ENCODE measurements around the gene TRAF5.
"Not testable (repeated sequence)": the region's sequence is repeated elsewhere in the genome, so short reads cannot be mapped to it uniquely, and the experiment has no call there.

The TRAF5 gene

GRCh38 chr1:211326528-211327345, at the start of gene TRAF5:
Gene TRAF5 (plus strand): TSS chr1:211326833. CDS start chr1:211353240, 26,407 bp downstream.
- peak in 1 of 2 experiments; percentile 16 for DNase-seq

- no peak for DNase-seq
Measured at GRCh38 chr1:211279340-211279739, 47.3 kb upstream of the TRAF5 start.

- no peak for DNase-seq
Measured at GRCh38 chr1:211280910-211281309, 45.7 kb upstream of the TRAF5 start.

GRCh38 chr1:211281320-211282022, 45.2 kb upstream of the TRAF5 start:
- no peak for DNase-seq

- no peak for DNase-seq
Measured at GRCh38 chr1:211282023-211282373, 44.6 kb upstream of the TRAF5 start.

GRCh38 chr1:211285196-211285595, 41.4 kb upstream of the TRAF5 start:
- DNase-seq: no peak

- DNase-seq: no peak
Measured at GRCh38 chr1:211287218-211287617, 39.4 kb upstream of the TRAF5 start.

- no peak for DNase-seq
Measured at GRCh38 chr1:211292411-211292810, 34.2 kb upstream of the TRAF5 start.

GRCh38 chr1:211296396-211296795, 30.2 kb upstream of the TRAF5 start:
- DNase-seq: no peak

GRCh38 chr1:211305044-211305443, 21.6 kb upstream of the TRAF5 start:
- DNase-seq: no peak

GRCh38 chr1:211309617-211310016, 17.0 kb upstream of the TRAF5 start:
- DNase-seq: no peak

- no peak for DNase-seq
Measured at GRCh38 chr1:211313392-211313791, 13.2 kb upstream of the TRAF5 start.

GRCh38 chr1:211318576-211319280, 7.9 kb upstream of the TRAF5 start:
- peak; percentile 44 to 51 for DNase-seq

GRCh38 chr1:211319892-211320291, 6.7 kb upstream of the TRAF5 start:
- no peak for DNase-seq

GRCh38 chr1:211320980-211321379, 5.7 kb upstream of the TRAF5 start:
- no peak for DNase-seq

- DNase-seq: not testable (repeated sequence)
Measured at GRCh38 chr1:211321646-211322045, 5.0 kb upstream of the TRAF5 start.

- peak; percentile 78 to 86 for DNase-seq
Measured at GRCh38 chr1:211323156-211324063, 3.2 kb upstream of the TRAF5 start.

- no peak for DNase-seq
Measured at GRCh38 chr1:211324992-211325775, 1.4 kb upstream of the TRAF5 start.

- DNase-seq: no peak
Measured at GRCh38 chr1:211326140-211326527, 499 bp upstream of the TRAF5 start.

- DNase-seq: no peak
Measured at GRCh38 chr1:211327346-211327921, 801 bp downstream of the TRAF5 start.

- no peak for DNase-seq
Measured at GRCh38 chr1:211328084-211328694, 1.6 kb downstream of the TRAF5 start.

Data from Kasumi-1 (cell line).